OCI-LY7 (cell line): Measurements from ENCODE around the gene SOBP. TPM values are rescaled to one million over a fixed set of nuclear protein-coding genes. Genes with fewer than 3 reads are reported as not detected.

Experiments used
- BruUV-seq: library from RNA; stranded (reverse); fragments of 400-500 nt; replicated peaks from 2 replicates; lab custom pipeline; 2021; lab: Mats Ljungman, UMichigan
- CTCF ChIA-PET: fragments of 300-600 bp; sonication (Branson Sonifier 250); formaldehyde crosslinking; loops from one replicate; lab custom pipeline; 2022; ENCODE audit warnings: antibody characterized with exemption; ENCODE audit not compliant: unreplicated experiment; lab: Charles Lee
- POLR2A ChIA-PET: fragments of 300-600 bp; sonication (Branson Sonifier 250); formaldehyde crosslinking; loops from one replicate; lab custom pipeline; 2022; ENCODE audit warnings: antibody characterized with exemption; lab: Charles Lee
- DNase-seq: peaks from one replicate; pipeline ENCODE4 v3.0.0-alpha.2; 2015; ENCODE audit warnings: low spot score
- H2AFZ ChIP-seq: fragments of 200-600 bp; sonication (generic), shearing (Covaris generic); 2 replicates; pipeline ENCODE4 v1.6.1; 2014; ENCODE audit warnings: mild to moderate bottlenecking, antibody characterized with exemption, low read length, moderate library complexity
- H3K27ac ChIP-seq: fragments of 200-600 bp; sonication (generic); 2 replicates; pipeline ENCODE4 v1.5.1; 2014; ENCODE audit warnings: mixed run types, low read depth, mild to moderate bottlenecking, moderate library complexity, low read length, inconsistent platforms; ENCODE audit not compliant: poor library complexity, severe bottlenecking
- H3K36me3 ChIP-seq: fragments of 200-600 bp; sonication (generic); 2 replicates; pipeline ENCODE4 v1.6.1; 2014; ENCODE audit warnings: mild to moderate bottlenecking, antibody characterized with exemption, low read length, moderate library complexity, mixed read lengths; ENCODE audit not compliant: insufficient read depth
- H3K4me1 ChIP-seq: fragments of 200-600 bp; sonication (generic); 2 replicates; pipeline ENCODE4 v1.5.1; 2014; ENCODE audit warnings: mild to moderate bottlenecking, low read length; ENCODE audit not compliant: insufficient read depth, poor library complexity, severe bottlenecking
- H3K4me2 ChIP-seq: fragments of 200-600 bp; sonication (generic); 2 replicates; pipeline ENCODE4 v1.6.1; 2014; ENCODE audit warnings: mild to moderate bottlenecking, low read length
- H3K4me3 ChIP-seq: fragments of 200-600 bp; sonication (generic); 2 replicates; pipeline ENCODE4 v1.5.1; 2014; ENCODE audit warnings: mild to moderate bottlenecking, low read depth, low read length; ENCODE audit not compliant: poor library complexity, severe bottlenecking
- H3K79me2 ChIP-seq: fragments of 200-600 bp; sonication (generic); 2 replicates; pipeline ENCODE4 v1.6.1; 2016; ENCODE audit warnings: low read depth, mild to moderate bottlenecking, low read length, moderate library complexity, mixed read lengths; ENCODE audit not compliant: insufficient read depth
- H3K9me2 ChIP-seq: fragments of 200-600 bp; sonication (generic); 2 replicates; pipeline ENCODE4 v1.6.1; 2016; ENCODE audit warnings: mild to moderate bottlenecking, low read length, mixed read lengths; ENCODE audit not compliant: insufficient read depth
- H3K9me3 ChIP-seq: fragments of 200-600 bp; sonication (generic); 2 replicates; pipeline ENCODE4 v1.6.1; 2014; ENCODE audit warnings: mild to moderate bottlenecking, mixed run types, low read length, mixed read lengths
- H4K20me1 ChIP-seq: fragments of 200-600 bp; sonication (generic); 2 replicates; pipeline ENCODE4 v1.6.1; 2014; ENCODE audit warnings: mild to moderate bottlenecking, antibody characterized with exemption, low read length, moderate library complexity, mixed read lengths; ENCODE audit not compliant: insufficient read depth
- EZH2phosphoT487 ChIP-seq: fragments of 200-600 bp; sonication (generic); IDR thresholded peaks from 2 replicates; pipeline ENCODE4 v1.6.1; 2018; ENCODE audit warnings: low read depth, borderline replicate concordance, mild to moderate bottlenecking, mixed run types, antibody characterized with exemption, low read length, moderate library complexity, mixed read lengths
- intact Hi-C: fragments of 100-400 bp; cut with micrococcal nuclease; formaldehyde crosslinking; loops from one replicate; pipeline ENCODE4 v1.10.0; 2022; ENCODE audit not compliant: unreplicated experiment
- total RNA-seq, 2 experiments: library from RNA; depleted of rRNA in 1 of 2; stranded (reverse); fragments of >200 nt in 1 of 2; shearing (Covaris generic) in 1 of 2; gene quantifications; 2 replicates each; pipeline ENCODE4 v1.2.3, GENCODE V29; 2014 to 2022
- TF ChIP-seq, protein P1 (sequence below): fragments of 200-600 bp; sonication (generic); conservative IDR thresholded peaks from 2 replicates; pipeline ENCODE4 v1.5.1; 2014; ENCODE audit warnings: mild to moderate bottlenecking, antibody characterized with exemption, low read length, moderate library complexity, mixed read lengths

Gene SOBP
- total RNA-seq, 2 experiments from 2014 or later, result 21.5 to 29.4 TPM

DNA sequence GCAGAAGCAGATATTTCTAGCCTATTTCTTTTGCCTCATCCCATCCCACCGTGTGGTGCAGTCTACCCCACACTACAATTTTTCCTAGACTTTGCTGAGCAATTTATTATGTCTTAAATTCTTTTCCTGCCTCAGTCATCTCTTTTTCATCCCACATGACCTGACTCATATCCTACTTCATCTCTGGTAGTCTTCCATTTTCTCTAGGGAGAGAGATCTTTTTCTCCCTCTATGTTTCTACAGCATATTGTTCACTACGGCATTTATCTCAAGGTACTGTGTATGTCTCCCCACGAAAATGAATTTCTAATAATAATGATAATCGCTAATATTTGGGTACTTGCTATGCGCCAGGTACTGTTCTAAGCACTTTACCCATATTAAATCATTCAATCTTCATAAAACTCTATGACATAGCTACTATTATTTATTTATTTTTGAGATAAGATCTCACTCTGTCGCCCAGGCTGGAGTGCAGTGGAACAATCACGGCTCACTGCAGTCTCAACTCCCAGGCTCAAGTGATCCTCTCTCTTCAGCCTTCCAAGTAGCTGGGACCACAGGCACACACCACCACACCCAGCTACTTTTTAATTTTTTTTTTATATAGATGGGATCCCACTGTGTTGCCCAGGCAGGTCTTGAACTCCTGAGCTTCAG, 46.2 kb upstream of the SOBP start:
- no TSS peak for BruUV-seq
- DNase-seq, result no peak
- no peak for TF ChIP-seq EZH2phosphoT487
- TF ChIP-seq, protein P1, sequence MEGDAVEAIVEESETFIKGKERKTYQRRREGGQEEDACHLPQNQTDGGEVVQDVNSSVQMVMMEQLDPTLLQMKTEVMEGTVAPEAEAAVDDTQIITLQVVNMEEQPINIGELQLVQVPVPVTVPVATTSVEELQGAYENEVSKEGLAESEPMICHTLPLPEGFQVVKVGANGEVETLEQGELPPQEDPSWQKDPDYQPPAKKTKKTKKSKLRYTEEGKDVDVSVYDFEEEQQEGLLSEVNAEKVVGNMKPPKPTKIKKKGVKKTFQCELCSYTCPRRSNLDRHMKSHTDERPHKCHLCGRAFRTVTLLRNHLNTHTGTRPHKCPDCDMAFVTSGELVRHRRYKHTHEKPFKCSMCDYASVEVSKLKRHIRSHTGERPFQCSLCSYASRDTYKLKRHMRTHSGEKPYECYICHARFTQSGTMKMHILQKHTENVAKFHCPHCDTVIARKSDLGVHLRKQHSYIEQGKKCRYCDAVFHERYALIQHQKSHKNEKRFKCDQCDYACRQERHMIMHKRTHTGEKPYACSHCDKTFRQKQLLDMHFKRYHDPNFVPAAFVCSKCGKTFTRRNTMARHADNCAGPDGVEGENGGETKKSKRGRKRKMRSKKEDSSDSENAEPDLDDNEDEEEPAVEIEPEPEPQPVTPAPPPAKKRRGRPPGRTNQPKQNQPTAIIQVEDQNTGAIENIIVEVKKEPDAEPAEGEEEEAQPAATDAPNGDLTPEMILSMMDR, result no peak
- H3K27ac ChIP-seq, result no peak overlapping the region
- no peaks in the 10 kb centered on the region for H4K20me1 ChIP-seq
- no peaks in the 10 kb centered on the region for H3K9me2 ChIP-seq
- peaks cover 44% of the 10 kb centered on the region for H3K36me3 ChIP-seq
- CTCF ChIA-PET, result no interaction called here
- intact Hi-C loops, result no loop called here
- 0 out of 2 replicates have a peak, but pooled peaks cover 7% of the 10 kb centered on the region for H3K79me2 ChIP-seq
- no peaks in the 10 kb centered on the region for H3K4me1 ChIP-seq
- H2AFZ ChIP-seq, result no peak overlapping the region
- H3K4me3 ChIP-seq, result no peak overlapping the region
- H3K9me3 ChIP-seq, result peaks cover 27% of the 10 kb centered on the region
- POLR2A ChIA-PET, result interaction anchor here (0.6 kb wide), 1 partner anchor 174 kb away, joined by 4 read pairs; no protein-coding TSS in a partner anchor
- no peak overlapping the region for H3K4me2 ChIP-seq

DNA sequence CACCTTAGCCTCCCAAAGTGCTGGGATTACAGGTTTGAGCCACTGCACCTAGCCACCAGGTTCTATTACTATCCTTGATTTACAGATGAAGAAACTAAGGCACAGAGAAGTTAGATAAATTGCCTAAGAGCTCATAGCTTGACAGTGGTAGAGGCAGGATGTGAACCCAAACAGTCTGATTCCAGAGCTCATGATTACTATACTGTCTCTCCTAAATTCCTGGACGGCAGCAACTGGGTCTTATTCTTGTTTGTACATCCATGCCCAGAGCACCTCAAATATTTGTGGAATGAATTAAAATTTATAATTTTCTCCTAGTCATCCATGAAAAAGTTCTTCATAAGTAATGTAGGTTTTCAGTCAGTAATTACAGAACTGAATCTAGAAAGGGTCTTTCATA, 45.6 kb upstream of the SOBP start:
- BruUV-seq, result no TSS peak
- Histone ChIP-seq H3K4me1 (no peaks in the 10 kb centered on the region), H3K79me2 (0 out of 2 replicates have a peak, but pooled peaks cover 7% of the 10 kb centered on the region), H3K9me2 (no peaks in the 10 kb centered on the region), H4K20me1 (no peaks in the 10 kb centered on the region), H3K9me3 (peaks cover 32% of the 10 kb centered on the region), H3K27ac (no peak overlapping the region), H2AFZ (no peak overlapping the region), H3K4me3 (no peak overlapping the region), H3K4me2 (no peak overlapping the region), H3K36me3 (peaks cover 47% of the 10 kb centered on the region)
- DNase-seq, result no peak
- no peak for TF ChIP-seq EZH2phosphoT487
- TF ChIP-seq, protein P1, result no peak
- ChIA-PET CTCF (no interaction called here), POLR2A (interaction anchor here (0.6 kb wide), 1 partner anchor 173 kb away, joined by 4 read pairs; no protein-coding TSS in a partner anchor)
- intact Hi-C loops, result no loop called here

GRCh38 chr6:107447663-107448216, 42.2 kb upstream of the SOBP start:
- BruUV-seq, result no TSS peak
- H3K9me3 ChIP-seq, result peaks cover 45% of the 10 kb centered on the region
- ChIA-PET POLR2A (no interaction called here), CTCF (no interaction called here)
- H3K4me1 ChIP-seq, result no peaks in the 10 kb centered on the region
- H2AFZ ChIP-seq, result no peak overlapping the region
- peaks cover 71% of the 10 kb centered on the region for H3K36me3 ChIP-seq
- no peak overlapping the region for H3K27ac ChIP-seq
- H3K9me2 ChIP-seq, result no peaks in the 10 kb centered on the region
- peak; percentile 23 for DNase-seq
- H4K20me1 ChIP-seq, result no peaks in the 10 kb centered on the region
- intact Hi-C loops, result no loop called here
- H3K4me2 ChIP-seq, result no peak overlapping the region
- 0 out of 2 replicates have a peak, but pooled peaks cover 11% of the 10 kb centered on the region for H3K79me2 ChIP-seq
- no peak overlapping the region for H3K4me3 ChIP-seq
- TF ChIP-seq, protein P1, result no peak
- no peak for TF ChIP-seq EZH2phosphoT487
